ENCODE measurements around the gene FN3KRP. TPM values are rescaled to one million over a fixed set of nuclear protein-coding genes. Genes with fewer than 3 reads are reported as not detected.
A peak's percentile ranks its signal among the peaks of the same experiment; 100 is the strongest.

Gene FN3KRP
- total RNA-seq, 4 donors from 2014 or later = 16.3 to 39.6 (median 26.8) TPM

DNA sequence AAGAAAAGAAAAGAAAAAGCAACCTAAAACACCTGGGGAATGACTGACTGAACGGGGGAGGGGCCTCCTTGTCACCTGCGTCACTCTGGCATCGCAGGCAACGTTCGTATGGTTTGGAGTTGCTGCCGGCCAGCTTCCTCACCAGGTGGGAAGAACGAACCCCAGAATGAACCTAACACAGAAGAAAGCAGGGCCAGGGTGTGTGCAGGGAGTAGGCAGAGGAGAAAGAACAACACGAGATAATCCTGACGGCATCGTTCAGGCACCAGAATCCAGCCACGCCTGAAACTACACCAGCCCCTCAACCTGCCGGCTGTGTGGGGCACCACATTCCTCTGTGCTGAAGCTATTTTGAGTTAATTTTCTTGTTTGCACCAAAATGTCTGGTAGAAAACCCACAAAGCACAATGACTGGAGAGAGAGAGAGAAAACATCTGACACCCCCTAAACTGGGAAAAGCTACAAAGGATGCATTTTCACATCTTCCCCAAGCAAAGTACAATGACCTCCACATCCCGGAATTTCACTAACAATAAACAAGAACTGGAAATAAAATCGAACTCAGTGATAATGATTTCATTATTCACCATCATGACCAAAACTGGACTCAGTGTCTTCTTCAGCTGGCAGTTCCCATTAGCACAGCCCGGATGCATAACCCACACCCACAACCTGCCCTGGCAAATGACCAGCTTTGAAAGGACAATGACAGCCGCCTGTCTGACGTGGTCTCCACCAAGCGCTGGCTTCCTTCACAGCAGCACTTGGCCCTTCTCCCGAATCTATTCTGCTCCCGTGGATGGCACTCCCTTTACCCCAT, 41.6 kb upstream of the FN3KRP start:
- 72 to 85% methylated on average over 4 to 20 of the region's 20 CpGs for WGBS, 2 donors (ENCODE audit: low coverage in 1 of 2)
- DNase-seq = no peak
- Histone ChIP-seq H3K9me3 (no peaks in the 10 kb centered on the region), H3K27me3 (no peaks in the 10 kb centered on the region), H3K4me3 (no peak overlapping the region), H3K27ac (peak overlapping the region in 1 of 4 donors; percentile 29), H3K36me3 (no peaks in the 10 kb centered on the region), H3K4me1 (peaks cover 0 to 20% (median 9%) of the 10 kb centered on the region in 4 donors)
- TF ChIP-seq POLR2A (IDR thresholded peaks at IDR 0.05) = no peak
- TF ChIP-seq POLR2AphosphoS5 (IDR thresholded peaks at IDR 0.05) = no peak
- TF ChIP-seq, protein P1, sequence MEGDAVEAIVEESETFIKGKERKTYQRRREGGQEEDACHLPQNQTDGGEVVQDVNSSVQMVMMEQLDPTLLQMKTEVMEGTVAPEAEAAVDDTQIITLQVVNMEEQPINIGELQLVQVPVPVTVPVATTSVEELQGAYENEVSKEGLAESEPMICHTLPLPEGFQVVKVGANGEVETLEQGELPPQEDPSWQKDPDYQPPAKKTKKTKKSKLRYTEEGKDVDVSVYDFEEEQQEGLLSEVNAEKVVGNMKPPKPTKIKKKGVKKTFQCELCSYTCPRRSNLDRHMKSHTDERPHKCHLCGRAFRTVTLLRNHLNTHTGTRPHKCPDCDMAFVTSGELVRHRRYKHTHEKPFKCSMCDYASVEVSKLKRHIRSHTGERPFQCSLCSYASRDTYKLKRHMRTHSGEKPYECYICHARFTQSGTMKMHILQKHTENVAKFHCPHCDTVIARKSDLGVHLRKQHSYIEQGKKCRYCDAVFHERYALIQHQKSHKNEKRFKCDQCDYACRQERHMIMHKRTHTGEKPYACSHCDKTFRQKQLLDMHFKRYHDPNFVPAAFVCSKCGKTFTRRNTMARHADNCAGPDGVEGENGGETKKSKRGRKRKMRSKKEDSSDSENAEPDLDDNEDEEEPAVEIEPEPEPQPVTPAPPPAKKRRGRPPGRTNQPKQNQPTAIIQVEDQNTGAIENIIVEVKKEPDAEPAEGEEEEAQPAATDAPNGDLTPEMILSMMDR (IDR thresholded peaks at IDR 0.05) = no peak
- no peak for TF ChIP-seq EP300 (IDR thresholded peaks at IDR 0.05; ENCODE audit: low read depth)
- intact Hi-C loops (cut with DNase I; ENCODE audit: low total_unique reads) (no loop called here), in situ Hi-C loops (cut with MboI; ENCODE audit: low pct_ligation_motif_present in 1 of 4, low pct_unique_long_range_greater_than_20kb in 1 of 4, low sequenced_read_pairs in 3 of 4) (loop anchor here in 2 of 4 donors (5.0 to 25.0 kb wide), 2 partner anchors 87 kb away; partner anchors contain the start of gene TBCD (in 1 of the 2))

DNA sequence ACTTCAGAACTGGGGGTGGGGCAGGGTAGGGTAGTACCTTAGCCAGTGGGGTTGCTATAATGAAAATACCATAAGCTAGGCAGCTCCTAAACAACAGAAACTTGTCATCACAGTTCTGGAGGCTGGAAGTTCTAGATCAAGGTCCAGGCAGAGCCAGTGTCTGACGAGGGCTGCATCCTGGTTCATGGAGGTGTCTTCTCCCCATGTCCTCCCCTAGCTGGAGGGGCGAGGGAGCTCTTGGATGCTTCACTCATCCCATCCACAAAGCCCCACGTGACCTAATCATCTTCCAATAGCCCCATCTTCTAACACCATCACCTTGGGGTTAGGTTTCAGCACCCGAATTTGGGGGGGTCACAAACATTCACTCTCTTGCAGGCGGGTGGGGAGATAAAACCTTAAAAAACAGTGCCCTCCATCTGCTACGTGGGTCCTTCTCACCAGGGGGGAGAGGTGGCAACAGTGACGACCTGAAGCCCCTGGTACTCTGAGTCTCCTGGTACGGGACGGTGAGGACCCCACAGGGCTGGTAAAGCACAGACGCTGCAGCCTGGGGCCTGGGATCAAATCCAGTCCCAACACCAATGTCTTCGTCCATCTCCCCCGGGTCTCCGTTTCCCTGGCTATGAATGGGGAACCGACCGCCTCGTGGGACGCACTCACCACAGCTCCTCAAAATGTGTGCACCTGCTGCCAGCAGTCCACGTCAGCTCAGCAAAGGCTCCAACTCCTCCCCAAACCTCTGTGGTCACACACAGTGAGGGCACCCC, 40.8 kb upstream of the FN3KRP start:
- WGBS, 2 donors (ENCODE audit: low coverage in 1 of 2) = 85% methylated on average over 18 of the region's 18 CpGs; no CpG with 5 or more reads in 1 of the 2 donors
- no peak for DNase-seq
- Histone ChIP-seq H3K4me1 (peaks cover 0 to 21% (median 12%) of the 10 kb centered on the region in 4 donors), H3K27ac (peak overlapping the region in 1 of 4 donors; percentile 29), H3K9me3 (no peaks in the 10 kb centered on the region), H3K4me3 (no peak overlapping the region), H3K36me3 (no peaks in the 10 kb centered on the region), H3K27me3 (no peaks in the 10 kb centered on the region)
- intact Hi-C loops (cut with DNase I; ENCODE audit: low total_unique reads) = no loop called here
- TF ChIP-seq POLR2AphosphoS5 (IDR thresholded peaks at IDR 0.05) (no peak), POLR2A (IDR thresholded peaks at IDR 0.05) (no peak), EP300 (IDR thresholded peaks at IDR 0.05; ENCODE audit: low read depth) (no peak)
- TF ChIP-seq, protein P1 (IDR thresholded peaks at IDR 0.05) = no peak
- in situ Hi-C loops (cut with MboI; ENCODE audit: low pct_ligation_motif_present in 1 of 4, low pct_unique_long_range_greater_than_20kb in 1 of 4, low sequenced_read_pairs in 3 of 4) = no loop called here

DNA sequence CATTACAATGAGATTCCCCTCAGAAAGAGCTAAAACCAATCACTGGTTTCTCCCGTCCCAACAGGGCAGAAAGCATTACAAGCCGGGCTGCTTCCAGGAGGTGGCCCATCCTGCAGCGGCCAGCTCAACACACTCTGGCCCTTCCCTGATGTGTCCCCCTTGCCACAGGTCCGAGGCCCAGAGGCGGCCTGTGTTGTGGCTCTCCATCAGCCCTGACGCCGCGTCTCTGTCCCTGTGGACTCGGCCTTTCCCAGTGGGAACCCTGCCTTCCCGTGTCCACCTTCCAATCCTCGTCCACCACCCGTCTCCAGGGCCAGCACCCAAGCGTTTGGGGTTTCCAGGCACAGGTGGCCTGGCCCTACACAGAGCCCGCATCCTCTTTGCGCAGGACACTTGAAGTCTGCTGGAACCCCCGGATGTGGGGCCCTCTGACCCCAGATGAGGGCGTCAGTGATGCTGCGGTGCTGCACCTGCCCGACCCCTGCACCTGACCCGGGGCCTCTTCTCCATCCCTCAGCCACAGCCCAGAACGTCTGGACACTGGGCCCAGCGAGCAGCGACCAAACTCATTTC, 39.1 kb upstream of the FN3KRP start:
- TF ChIP-seq EP300 (IDR thresholded peaks at IDR 0.05; ENCODE audit: low read depth) = no peak
- intact Hi-C loops (cut with DNase I; ENCODE audit: low total_unique reads) = no loop called here
- WGBS, 2 donors (ENCODE audit: low coverage in 1 of 2) = 83 to 91% methylated on average over 3 to 23 of the region's 23 CpGs
- DNase-seq = no peak
- Histone ChIP-seq H3K36me3 (no peaks in the 10 kb centered on the region), H3K4me1 (peaks cover 0 to 21% (median 10%) of the 10 kb centered on the region in 4 donors), H3K9me3 (peaks cover 0 to 10% of the 10 kb centered on the region in 2 donors), H3K4me3 (no peak overlapping the region), H3K27ac (no peak overlapping the region), H3K27me3 (no peaks in the 10 kb centered on the region)
- in situ Hi-C loops (cut with MboI; ENCODE audit: low pct_ligation_motif_present in 1 of 4, low pct_unique_long_range_greater_than_20kb in 1 of 4, low sequenced_read_pairs in 3 of 4) = no loop called here

DNA sequence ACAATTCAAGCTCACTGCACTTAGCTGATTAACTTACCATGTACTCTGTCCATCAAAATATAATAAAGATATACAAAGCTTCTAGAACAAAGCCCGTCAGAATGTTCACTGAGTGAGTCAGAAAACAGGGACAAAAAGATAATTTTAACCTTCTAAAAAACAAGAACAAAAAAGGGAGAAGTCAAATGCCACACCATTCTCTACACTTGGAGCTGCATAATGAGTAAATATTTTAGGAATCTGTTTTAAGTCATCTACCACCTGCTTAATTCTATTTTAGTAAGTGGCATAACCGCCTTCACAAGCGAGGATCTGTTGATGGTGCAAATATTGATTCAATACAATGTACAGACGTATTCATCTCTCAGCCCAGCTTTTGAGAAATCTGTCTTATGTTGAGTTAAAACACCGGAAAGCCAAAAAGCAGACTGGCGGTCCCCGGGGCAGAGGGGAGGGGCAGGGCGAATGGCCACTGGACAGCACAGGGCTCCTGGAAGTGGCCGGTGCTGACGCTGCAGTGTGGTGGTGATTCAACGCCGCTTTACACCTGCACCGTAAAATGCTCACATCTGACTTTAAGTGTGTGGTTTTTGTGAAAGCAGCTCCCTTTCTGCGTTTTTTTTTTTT, 38.1 kb upstream of the FN3KRP start:
- Histone ChIP-seq H3K27ac (no peak overlapping the region), H3K4me1 (peaks cover 3 to 30% (median 9%) of the 10 kb centered on the region in 4 donors), H3K27me3 (no peaks in the 10 kb centered on the region), H3K36me3 (no peaks in the 10 kb centered on the region), H3K9me3 (peaks cover 0 to 10% of the 10 kb centered on the region in 2 donors), H3K4me3 (no peak overlapping the region)
- in situ Hi-C loops (cut with MboI; ENCODE audit: low pct_ligation_motif_present in 1 of 4, low pct_unique_long_range_greater_than_20kb in 1 of 4, low sequenced_read_pairs in 3 of 4) (no loop called here), intact Hi-C loops (cut with DNase I; ENCODE audit: low total_unique reads) (no loop called here)
- TF ChIP-seq, protein P1 (IDR thresholded peaks at IDR 0.05) = no peak
- TF ChIP-seq POLR2AphosphoS5 (IDR thresholded peaks at IDR 0.05) (no peak), EP300 (IDR thresholded peaks at IDR 0.05; ENCODE audit: low read depth) (no peak), POLR2A (IDR thresholded peaks at IDR 0.05) (no peak)
- WGBS, 2 donors (ENCODE audit: low coverage in 1 of 2) = 79 to 89% methylated on average over 14 of the region's 14 CpGs
- DNase-seq = no peak

All from transverse colon (tissue), 4 donors.